Measurements from ENCODE around the gene TNFRSF19. TPM values are rescaled to one million over a fixed set of nuclear protein-coding genes. Genes with fewer than 3 reads are reported as not detected.

TNFRSF19 gene
- total and polyA plus RNA-seq, 10 of the 15 experiments (the other 5 are each of a cell fraction or from before 2014, with no cell fraction given): 16.4 to 46.2 (median 35.4) TPM

- H3K4me2 ChIP-seq (ENCODE audit: control insufficient read depth, insufficient read depth): no peak overlapping the region
- H3K79me2 ChIP-seq (ENCODE audit: control insufficient read depth, insufficient read depth, low read length): no peaks in the 10 kb centered on the region
- TF ChIP-seq, protein P1, sequence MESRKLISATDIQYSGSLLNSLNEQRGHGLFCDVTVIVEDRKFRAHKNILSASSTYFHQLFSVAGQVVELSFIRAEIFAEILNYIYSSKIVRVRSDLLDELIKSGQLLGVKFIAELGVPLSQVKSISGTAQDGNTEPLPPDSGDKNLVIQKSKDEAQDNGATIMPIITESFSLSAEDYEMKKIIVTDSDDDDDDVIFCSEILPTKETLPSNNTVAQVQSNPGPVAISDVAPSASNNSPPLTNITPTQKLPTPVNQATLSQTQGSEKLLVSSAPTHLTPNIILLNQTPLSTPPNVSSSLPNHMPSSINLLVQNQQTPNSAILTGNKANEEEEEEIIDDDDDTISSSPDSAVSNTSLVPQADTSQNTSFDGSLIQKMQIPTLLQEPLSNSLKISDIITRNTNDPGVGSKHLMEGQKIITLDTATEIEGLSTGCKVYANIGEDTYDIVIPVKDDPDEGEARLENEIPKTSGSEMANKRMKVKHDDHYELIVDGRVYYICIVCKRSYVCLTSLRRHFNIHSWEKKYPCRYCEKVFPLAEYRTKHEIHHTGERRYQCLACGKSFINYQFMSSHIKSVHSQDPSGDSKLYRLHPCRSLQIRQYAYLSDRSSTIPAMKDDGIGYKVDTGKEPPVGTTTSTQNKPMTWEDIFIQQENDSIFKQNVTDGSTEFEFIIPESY (IDR thresholded peaks at IDR 0.05): no peak
- TF ChIP-seq SMAD1 (IDR thresholded peaks at IDR 0.05; ENCODE audit: low read depth, partially characterized antibody): no peak
- TF ChIP-seq FOXK2 (IDR thresholded peaks at IDR 0.05): no peak
- TF ChIP-seq WRNIP1 (IDR thresholded peaks at IDR 0.05; ENCODE audit: borderline replicate concordance, low read depth, low read length): no peak
- no peak for TF ChIP-seq CBFB (IDR thresholded peaks at IDR 0.05; ENCODE audit: low read depth)
- no peak for TF ChIP-seq BRCA1 (IDR thresholded peaks at IDR 0.05; ENCODE audit: low read depth, low read length)
- no peak for TF ChIP-seq CBX5 (IDR thresholded peaks at IDR 0.05; ENCODE audit: low read depth)
- no peak for TF ChIP-seq TBL1XR1 (IDR thresholded peaks at IDR 0.05; ENCODE audit: low read depth, low read length)
- TF ChIP-seq CHD4 (IDR thresholded peaks at IDR 0.05): no peak
- in situ Hi-C loops (cut with MboI): no loop called here
- 73% methylated on average over 3 of the region's 3 CpGs for WGBS (ENCODE audit: insufficient coverage, insufficient replicate concordance, low lambda C conversion rate, missing lambda C conversion rate)
- no TSS peak for BruUV-seq (replicated peaks)
- H3K9me3 ChIP-seq (replicated peaks; ENCODE audit: control insufficient read depth, insufficient read depth, low read length): no peaks in the 10 kb centered on the region; the same call in 2 of the 3 replicates
- H3K4me1 ChIP-seq (ENCODE audit: control insufficient read depth, insufficient read depth, low read length): peaks cover 7% of the 10 kb centered on the region; the same call in 1 of the 2 replicates
- ChIA-PET RAD21 (ENCODE audit: unreplicated experiment) (no interaction called here), POLR2A (interaction anchor here (0.5 kb wide), 1 partner anchor 111 kb away, joined by 5 read pairs; no protein-coding TSS in a partner anchor), CTCF (no interaction called here), SMC1A (ENCODE audit: uncharacterized antibody, unreplicated experiment) (interaction anchor here (1.5 kb wide), 1 partner anchor 16 kb away, joined by 3 read pairs; no protein-coding TSS in a partner anchor)
- FAIRE-seq (no peak), ATAC-seq (no peak), DNase-seq (ENCODE audit: low read depth, low spot score) (no peak)
- H3K4me3 ChIP-seq: no peak overlapping the region
- no peaks in the 10 kb centered on the region for H4K20me1 ChIP-seq (ENCODE audit: control insufficient read depth, insufficient read depth)
- intact Hi-C loops (cut with micrococcal nuclease; ENCODE audit: unreplicated experiment): no loop called here
- no peaks in the 10 kb centered on the region for H3K36me3 ChIP-seq (ENCODE audit: control insufficient read depth in 2 of 2, insufficient read depth in 2 of 2, low read length in 1 of 2)
- no peak overlapping the region for H3K9ac ChIP-seq (ENCODE audit: control insufficient read depth, insufficient read depth, low read length)
- H3K27ac ChIP-seq (ENCODE audit: control insufficient read depth, insufficient read depth): no peak overlapping the region
- no peaks in the 10 kb centered on the region for H3K27me3 ChIP-seq (replicated peaks in 1 of 2; ENCODE audit: control insufficient read depth in 2 of 2, insufficient read depth in 2 of 2, low read length in 1 of 2)
- H2AFZ ChIP-seq (ENCODE audit: control insufficient read depth, low read depth, low read length): no peak overlapping the region
These were observed 122.6 kb downstream of the TNFRSF19 start for GRCh38 chr13:23692816-23693215.

Measured in GM12878 (cell line).